COR-L47 (cell line): Measurements from ENCODE around the gene PHF2.

ENCODE experiments used
- DNase-seq: peaks from one replicate; lab custom pipeline; 2025; lab: John Stamatoyannopoulos, UW

The PHF2 gene

DNA sequence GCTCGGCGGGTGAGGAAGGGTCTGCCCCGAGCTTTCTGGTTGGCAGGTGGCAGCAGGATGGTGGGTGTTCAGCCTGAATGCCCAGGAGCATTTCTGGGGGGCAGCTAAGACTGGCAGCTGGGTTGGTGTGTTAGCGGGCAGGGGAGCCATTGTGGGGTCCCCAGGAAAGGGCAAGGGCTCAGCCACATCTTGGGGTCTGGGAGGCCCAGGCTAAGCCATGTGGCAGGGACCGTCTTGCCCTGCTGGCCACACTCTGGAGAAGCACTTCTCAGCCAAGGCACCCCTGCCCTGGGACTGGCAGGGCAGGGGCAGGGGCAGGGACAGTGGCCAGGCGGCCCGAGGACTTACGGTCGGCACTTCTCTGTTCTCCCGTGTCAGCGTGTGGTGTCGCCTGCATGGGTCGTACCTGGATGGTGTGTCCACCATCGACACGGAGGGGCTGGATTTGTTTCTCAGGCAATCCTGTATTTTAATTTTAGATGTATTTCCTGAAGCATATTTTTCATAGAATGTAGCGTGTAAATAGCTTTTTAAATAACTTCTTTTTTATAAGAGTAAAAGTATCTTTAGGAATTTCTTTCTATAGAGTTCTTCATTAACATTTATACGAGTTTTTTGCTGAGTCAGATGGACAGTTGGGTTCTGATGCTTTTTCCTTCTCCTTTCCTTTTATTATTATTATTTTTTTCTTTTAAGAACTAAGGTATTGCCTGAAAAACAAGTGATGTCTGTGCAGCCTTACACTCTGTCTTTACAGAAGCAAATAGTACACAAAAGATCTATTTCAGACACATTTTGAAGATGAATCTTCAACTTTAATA is 102.0 kb downstream of the PHF2 start:
- no peak for DNase-seq

DNA sequence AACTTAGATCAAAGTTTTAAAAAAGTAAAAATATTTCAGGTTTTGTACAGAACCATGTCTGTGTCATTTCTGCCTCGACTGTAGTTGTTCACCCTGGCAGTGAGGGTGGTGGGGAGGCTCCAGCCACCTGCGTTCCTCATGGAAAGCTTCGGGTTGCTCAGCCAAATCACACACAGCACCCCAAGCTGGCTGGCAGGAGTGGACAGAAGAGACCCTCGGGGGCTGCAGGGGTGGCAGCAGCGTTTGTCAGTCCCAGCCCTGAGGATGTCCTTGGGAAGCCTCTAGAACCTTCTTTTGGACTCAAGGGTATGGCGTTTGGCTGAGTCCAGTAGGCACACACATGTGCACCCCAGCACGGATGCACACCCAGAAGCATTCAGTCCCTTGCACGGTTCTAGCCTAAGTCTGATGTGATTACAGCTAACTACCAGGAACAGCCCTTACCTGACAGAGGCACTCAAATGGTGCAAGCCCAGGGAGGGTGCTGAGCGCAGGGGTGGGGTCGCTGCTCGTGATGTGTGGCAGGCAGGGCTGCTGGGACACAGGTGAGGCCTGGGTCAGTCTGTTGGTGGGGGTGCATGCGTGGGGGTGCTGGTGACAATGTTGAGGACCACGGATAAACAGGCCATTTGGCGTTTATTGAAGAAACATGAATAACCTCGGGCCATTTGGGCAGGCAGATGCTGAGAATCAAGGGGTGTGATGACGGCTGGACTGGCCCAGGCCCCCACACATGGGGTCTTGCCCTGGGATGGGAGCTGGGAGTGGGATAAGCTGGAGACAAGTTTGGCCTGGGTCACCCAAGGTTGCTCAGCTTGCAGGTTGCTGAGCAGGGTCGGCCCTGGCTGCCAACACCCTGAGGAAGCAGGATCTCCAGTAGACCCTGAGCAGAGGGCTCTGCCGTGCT is 103.4 kb downstream of the PHF2 start:
- DNase-seq = no peak

- no peak for DNase-seq
These were observed 104.3 kb downstream of the PHF2 start for GRCh38 chr9:93680443-93681268.

- no peak for DNase-seq
These were observed 105.1 kb downstream of the PHF2 start for GRCh38 chr9:93681269-93682154.

DNA sequence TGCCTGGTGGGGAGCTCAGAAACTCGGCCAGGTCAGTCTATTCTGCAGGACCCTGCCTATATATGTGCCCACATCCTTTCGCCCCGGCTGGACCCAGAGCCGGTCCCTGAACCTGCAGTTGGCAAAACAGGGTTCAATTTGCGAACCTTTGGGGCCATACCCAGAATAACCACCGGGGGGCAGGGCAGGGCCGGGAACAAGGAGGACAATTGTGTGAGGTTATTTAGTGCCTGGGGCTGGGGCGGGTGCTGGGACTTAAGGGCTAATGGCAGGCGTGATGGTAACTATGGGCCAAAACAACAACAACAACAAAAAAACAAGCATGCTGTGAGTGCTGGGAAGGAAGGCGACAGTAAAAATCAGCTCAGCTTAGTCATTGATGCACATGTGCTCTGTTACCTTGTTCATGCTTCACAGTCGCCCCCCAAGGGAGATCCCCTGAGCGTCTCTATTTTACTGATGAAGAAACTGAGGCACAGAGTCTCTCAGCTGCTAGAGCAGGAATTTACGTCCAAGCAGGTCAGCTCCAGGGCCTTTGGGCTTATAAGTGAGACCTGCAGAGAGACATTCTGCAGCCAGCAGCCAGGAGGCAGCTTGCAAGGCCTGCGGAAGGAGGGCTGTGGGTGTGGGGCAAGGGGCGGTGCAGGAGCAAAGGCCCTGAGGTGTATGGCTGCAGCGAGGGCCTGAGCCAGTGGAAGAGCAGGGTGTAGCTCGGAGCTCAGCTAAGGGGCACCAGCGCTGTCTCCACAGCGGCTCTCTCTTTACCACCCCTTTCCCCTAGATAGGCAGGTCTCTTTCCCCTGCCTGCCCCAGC is 106.0 kb downstream of the PHF2 start:
- DNase-seq = peak; percentile 67

DNA sequence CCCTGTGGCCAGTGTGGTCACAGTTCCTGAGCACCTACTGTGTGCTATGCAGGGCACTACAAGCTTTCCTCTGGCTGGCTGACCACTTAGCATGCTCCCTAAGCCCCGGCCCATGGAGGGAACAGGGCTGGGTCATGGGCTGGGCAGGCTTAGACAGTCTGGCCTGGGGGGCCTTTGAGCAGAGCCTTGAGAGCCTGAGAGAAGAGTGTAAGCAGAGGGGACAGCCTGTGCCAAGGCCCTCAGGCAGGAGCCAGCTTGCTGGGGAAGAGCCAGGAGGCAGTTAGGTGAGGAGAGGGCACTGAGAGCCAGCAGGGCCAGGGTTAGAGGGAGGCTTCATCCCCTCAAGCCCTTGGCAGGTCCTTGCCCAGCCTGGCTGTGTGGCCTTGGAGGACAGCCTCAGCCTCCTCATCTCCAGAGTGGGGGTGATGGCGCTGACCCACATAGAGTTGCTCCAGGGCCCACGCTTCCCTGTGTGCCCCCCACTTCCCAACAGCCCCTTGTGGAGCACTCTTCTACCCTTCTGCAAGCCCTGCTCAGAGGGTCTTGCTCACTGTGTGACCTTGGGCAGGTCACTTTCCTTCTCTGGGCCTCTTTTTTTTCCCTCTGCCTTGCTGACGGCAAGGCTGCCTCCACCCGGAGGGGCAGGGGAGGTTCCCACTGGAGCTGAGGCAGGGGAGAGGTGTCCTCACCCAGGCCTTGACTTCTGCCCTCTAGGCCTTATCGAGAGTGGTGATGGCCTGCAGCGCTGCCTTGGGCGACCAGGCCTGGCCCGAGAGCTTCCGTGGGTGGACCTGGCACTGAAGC is 107.1 kb downstream of the PHF2 start:
- no peak for DNase-seq

DNA sequence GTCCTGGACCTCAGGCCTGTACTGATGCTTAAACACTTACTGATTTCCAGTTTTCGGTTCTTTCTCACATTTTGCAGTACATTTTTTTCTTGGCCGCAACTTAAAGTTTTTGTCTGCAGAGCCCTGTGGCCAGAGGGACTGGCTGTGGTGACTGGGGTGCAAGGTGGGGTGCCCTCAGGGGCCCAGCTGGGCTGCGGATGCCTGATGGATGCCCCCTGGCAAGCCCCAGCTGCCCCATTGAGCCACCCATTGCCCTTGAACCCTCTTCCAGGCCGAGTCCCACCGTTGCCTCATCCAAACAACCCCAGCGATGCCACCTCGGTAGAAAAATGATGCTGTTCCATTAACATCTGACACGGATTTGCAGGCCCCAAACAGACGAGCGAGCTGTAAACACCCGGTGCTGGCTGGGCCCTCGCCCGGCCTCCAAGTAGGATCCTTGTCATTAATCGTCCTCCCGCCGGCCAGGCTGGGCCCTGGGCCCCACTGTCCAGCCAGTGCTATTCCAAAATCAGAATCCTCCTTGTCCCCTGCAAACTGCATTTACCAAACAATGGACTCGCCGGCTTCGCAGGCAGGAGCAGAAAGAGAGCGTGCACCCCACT is 107.9 kb downstream of the PHF2 start:
- no peak for DNase-seq

DNA sequence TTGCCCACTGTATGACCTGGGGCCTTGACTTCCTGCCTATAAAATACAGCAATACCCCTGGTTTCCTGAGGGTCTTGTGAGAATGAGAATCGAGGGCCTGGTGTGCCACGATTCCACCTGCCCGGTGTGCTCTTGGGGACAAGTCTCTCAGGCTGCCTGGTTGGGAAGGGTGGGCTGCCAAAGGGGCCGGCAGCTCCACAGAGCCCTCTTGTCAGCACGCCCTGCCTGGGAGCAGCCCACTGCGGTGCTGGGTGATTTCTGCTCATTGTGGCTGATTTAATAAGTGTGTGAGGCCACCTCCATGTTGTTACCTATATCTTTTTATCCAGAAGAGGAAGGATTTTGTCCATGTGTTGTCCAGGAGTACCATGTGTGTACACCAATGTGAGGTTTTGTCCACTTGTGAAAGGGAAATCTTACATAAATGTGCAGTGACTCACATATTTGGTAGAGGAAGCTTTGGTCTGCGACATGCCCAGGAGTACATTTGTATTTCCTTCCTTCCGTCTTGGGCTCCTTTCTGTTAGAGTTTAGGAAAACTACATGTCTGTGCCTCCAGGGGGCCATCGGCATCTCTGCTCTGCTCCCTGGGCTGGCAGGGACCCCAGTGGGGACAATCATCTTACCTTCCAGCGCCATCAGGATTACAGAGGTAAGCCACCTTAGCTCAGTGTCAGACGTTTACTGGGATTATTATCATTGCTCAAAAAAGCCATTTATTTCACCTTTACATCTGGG is 108.6 kb downstream of the PHF2 start:
- peak; percentile 17 for DNase-seq

DNA sequence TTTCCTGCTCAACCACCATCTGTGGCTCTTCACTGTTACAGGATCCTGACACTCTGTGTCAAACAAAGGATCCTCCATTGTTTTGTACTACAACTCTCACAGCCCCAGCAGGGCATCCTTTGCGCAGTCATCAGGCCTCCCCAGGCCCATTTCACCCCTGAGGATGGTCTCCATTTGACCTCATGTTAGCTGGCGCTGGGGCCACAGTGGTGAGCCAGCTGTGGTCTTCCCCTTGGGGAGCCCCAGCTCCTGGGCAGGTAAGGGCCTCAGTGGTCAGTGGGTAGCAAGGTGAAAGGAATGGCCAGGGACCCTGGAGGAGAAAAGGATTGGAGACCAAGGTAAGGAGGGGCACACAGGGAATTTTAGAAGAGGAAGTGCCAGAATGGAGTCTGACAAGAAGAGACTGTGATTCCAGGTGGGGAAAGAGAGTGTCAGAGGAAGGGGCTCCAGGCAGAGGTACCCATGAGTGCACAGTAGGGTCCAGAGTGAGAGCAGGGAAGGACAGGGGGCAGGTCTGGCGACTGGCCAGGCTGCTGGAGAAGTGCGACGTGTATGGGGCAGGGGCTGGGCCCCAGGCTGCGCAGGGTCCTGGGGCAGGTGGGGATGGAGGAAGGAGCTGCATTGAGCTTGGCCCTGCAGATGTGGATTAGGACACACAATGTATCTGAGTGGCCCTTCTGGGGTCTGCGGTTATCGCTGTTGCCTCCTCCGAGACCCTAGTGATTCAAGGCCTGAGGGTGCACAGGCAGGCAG is 109.9 kb downstream of the PHF2 start:
- DNase-seq = no peak

DNA sequence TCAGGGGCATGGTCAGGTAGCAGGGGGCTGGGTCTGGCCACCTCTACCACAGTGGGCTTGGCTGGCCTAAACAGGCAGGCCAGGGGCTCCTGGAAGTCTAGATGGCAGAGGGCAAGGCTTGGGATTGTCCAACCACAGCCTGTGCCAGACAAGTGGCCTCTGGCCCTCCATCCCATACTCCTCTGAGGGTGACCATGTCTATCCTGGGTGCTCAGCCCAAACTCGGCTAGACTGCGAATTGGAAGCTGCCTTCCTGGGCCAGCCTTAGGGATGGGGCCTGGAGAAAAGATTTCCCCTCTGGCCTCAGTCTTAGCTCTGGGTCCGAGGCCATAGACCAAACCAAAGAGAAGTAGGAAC is 110.5 kb downstream of the PHF2 start:
- no peak for DNase-seq

DNA sequence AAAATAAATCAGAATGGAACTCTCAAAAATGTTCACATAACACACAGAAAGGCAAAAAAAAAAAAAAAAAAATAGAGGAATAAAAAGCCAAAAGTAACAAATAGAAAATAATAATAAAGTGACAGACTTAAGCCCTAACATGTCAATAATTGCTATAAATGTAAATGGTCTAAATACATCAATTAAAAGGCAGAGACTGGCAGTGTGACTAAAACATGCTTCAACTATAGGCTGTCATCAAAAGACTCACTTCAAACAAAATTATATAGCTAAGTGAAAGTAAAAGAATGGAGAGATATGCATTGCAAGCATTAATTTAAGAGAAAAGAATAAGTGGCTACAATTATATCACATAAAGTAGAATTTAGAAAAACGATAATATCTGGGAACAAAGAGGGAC is 114.2 kb downstream of the PHF2 start:
- no peak for DNase-seq

GRCh38 chr9:93693129-93693528 is 116.7 kb downstream of the PHF2 start:
- DNase-seq = no peak

DNA sequence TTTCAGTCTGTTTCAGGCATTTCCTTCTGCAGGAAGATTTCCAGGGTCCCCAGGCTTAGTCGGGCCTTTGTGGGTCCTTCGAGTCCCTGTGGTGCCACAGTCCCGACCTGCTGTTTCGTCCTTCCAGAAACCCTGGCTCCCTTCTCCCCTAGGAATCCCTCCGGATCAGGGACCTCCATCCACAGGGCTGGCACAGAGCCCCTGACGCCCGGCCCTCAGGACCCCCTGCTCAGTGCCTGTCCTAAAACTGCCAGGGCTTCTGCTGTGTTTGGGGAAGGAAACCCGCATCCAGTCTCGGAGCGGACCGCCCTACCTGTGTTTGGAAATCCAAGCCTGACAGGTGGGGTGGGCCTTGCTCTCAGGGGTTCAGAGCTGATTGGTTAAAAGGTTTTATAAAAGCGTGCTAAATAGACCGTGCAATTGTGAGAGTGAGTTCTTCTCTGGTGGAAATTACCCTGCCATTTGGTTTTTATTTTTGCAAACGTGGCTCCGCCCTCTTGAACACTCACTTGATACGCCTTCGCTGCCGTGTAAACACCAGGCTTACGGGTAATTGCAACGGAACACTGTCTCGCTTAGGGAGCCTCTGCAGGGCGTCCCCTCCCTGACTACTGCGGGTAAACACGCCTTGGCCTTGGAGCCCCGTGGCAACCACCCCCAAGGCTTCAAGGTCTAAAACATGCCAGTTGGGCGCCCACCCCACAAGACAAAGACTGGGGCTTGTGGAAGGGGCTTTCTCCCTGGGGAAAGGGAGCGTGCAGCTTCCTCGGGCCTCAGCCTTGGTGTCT is 121.2 kb downstream of the PHF2 start:
- peak; percentile 88 for DNase-seq

DNA sequence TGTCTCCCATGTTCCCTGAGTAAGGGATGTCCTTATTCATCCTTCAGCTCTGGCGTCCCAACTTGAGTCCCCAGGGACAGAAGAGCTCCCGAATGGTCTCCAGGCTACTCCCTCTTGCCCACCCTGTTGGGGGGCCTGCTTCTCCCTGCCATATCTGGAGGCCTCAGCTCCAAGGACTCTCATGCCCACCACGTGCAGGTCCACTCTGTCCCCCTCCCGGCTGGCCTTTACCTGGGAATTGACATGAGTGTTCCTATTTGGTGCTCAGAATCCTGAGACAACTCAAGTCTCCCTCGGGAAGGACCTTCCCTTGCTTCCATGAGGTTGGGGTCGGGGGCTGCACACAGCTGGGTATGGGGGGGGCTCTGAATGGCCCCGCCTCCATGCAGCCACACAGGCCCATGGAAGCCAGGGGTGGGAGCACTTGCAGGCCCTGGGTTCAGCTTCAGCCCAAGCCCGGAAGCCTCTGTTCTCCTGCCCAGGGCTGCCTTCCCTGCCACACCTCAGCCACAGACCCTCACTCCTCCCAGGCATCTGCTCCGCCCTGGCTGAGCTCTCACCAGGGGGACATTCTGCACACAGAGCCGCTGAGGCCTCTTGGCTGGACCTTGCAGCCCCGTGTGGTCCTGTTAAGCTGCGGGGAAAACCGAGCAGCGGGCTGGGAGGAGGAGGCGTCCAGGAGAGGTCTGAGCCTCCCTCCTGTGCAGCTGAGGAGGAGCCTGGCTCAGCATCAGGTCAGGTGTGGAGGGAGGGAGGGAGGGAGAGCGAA is 121.9 kb downstream of the PHF2 start:
- DNase-seq = no peak

DNA sequence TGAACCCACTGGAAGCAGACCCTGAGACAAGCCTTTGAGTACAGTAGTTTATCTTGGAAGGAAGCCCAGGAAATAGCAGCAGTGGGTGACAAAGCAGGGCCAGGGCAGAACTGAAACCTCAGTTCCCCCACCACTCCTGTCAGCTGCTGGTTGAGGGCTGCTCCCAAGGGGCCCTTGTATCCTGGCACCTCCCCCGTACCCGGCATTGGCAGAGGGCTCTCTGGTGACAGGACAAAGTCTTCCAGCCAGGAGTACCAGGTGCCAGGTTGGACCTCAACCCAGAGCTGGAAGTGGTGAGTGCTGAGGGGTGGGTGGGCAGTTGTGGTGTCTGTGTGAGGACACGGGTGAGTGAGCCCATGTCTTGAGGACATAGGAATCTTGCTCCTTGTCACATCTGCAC is 123.3 kb downstream of the PHF2 start:
- peak; percentile 9 for DNase-seq
